HUES48 (cell line): ENCODE measurements around the gene BDKRB2.

Experiments
- H3K27ac ChIP-seq: one replicate; pipeline ENCODE4 v1.7.0; 2013; ENCODE audit warnings: low read depth, low read length, inconsistent platforms
- H3K27me3 ChIP-seq: 2 replicates; pipeline ENCODE4 v1.6.1; 2013; ENCODE audit warnings: mild to moderate bottlenecking, low read length; ENCODE audit not compliant: control insufficient read depth, insufficient read depth
- H3K36me3 ChIP-seq: 2 replicates; pipeline ENCODE4 v1.6.1; 2013; ENCODE audit warnings: low read length; ENCODE audit not compliant: control insufficient read depth, insufficient read depth
- H3K4me1 ChIP-seq: 2 replicates; pipeline ENCODE4 v1.6.1; 2013; ENCODE audit warnings: mild to moderate bottlenecking, low read length; ENCODE audit not compliant: control insufficient read depth, insufficient read depth
- H3K4me3 ChIP-seq: 2 replicates; pipeline ENCODE4 v1.5.1; 2013; ENCODE audit warnings: mild to moderate bottlenecking, low read depth, low read length
- H3K9ac ChIP-seq: 2 replicates; pipeline ENCODE4 v1.6.1; 2013; ENCODE audit warnings: mild to moderate bottlenecking, low read depth, low read length, moderate library complexity
- H3K9me3 ChIP-seq: 2 replicates; pipeline ENCODE4 v1.6.1; 2013; ENCODE audit warnings: low read length; ENCODE audit not compliant: control insufficient read depth, insufficient read depth

BDKRB2 gene

GRCh38 chr14:96256407-96256806 is 51.8 kb downstream of the BDKRB2 start:
- Histone ChIP-seq H3K4me1 (no peaks in the 10 kb centered on the region), H3K27me3 (no peaks in the 10 kb centered on the region), H3K36me3 (no peaks in the 10 kb centered on the region), H3K9ac (no peak overlapping the region), H3K4me3 (no peak overlapping the region), H3K9me3 (no peaks in the 10 kb centered on the region), H3K27ac (no peak overlapping the region)

- no peaks in the 10 kb centered on the region for H3K36me3 ChIP-seq
- H3K27ac ChIP-seq, result no peak overlapping the region
- H3K27me3 ChIP-seq, result no peaks in the 10 kb centered on the region
- no peak overlapping the region for H3K9ac ChIP-seq
- no peaks in the 10 kb centered on the region for H3K4me1 ChIP-seq
- no peak overlapping the region for H3K4me3 ChIP-seq
- no peaks in the 10 kb centered on the region for H3K9me3 ChIP-seq
These were observed 52.4 kb downstream of the BDKRB2 start for GRCh38 chr14:96257056-96257455.

- Histone ChIP-seq H3K36me3 (no peaks in the 10 kb centered on the region), H3K27me3 (no peaks in the 10 kb centered on the region), H3K9ac (no peak overlapping the region), H3K4me1 (no peaks in the 10 kb centered on the region), H3K9me3 (no peaks in the 10 kb centered on the region), H3K27ac (no peak overlapping the region), H3K4me3 (no peak overlapping the region)
These were observed 53.3 kb downstream of the BDKRB2 start for GRCh38 chr14:96257900-96258299.

GRCh38 chr14:96260341-96260821 is 55.7 kb downstream of the BDKRB2 start:
- Histone ChIP-seq H3K36me3 (no peaks in the 10 kb centered on the region), H3K9me3 (no peaks in the 10 kb centered on the region), H3K27ac (no peak overlapping the region), H3K4me3 (no peak overlapping the region), H3K9ac (no peak overlapping the region), H3K27me3 (no peaks in the 10 kb centered on the region), H3K4me1 (no peaks in the 10 kb centered on the region)

GRCh38 chr14:96261053-96261452 is 56.4 kb downstream of the BDKRB2 start:
- H3K27ac ChIP-seq, result no peak overlapping the region
- no peaks in the 10 kb centered on the region for H3K27me3 ChIP-seq
- H3K4me1 ChIP-seq, result no peaks in the 10 kb centered on the region
- no peak overlapping the region for H3K4me3 ChIP-seq
- no peak overlapping the region for H3K9ac ChIP-seq
- no peaks in the 10 kb centered on the region for H3K36me3 ChIP-seq
- H3K9me3 ChIP-seq, result no peaks in the 10 kb centered on the region

GRCh38 chr14:96261772-96262655 is 57.4 kb downstream of the BDKRB2 start:
- H3K9ac ChIP-seq, result no peak overlapping the region
- no peaks in the 10 kb centered on the region for H3K27me3 ChIP-seq
- no peak overlapping the region for H3K4me3 ChIP-seq
- no peaks in the 10 kb centered on the region for H3K9me3 ChIP-seq
- no peaks in the 10 kb centered on the region for H3K4me1 ChIP-seq
- no peaks in the 10 kb centered on the region for H3K36me3 ChIP-seq
- H3K27ac ChIP-seq, result no peak overlapping the region

- Histone ChIP-seq H3K36me3 (no peaks in the 10 kb centered on the region), H3K4me3 (no peak overlapping the region), H3K27ac (no peak overlapping the region), H3K9ac (no peak overlapping the region), H3K9me3 (no peaks in the 10 kb centered on the region), H3K4me1 (no peaks in the 10 kb centered on the region), H3K27me3 (no peaks in the 10 kb centered on the region)
These were observed 58.9 kb downstream of the BDKRB2 start for GRCh38 chr14:96263347-96264199.

- Histone ChIP-seq H3K4me1 (no peaks in the 10 kb centered on the region), H3K27ac (no peak overlapping the region), H3K9me3 (no peaks in the 10 kb centered on the region)
These were observed 59.5 kb downstream of the BDKRB2 start for GRCh38 chr14:96264200-96264553.

DNA sequence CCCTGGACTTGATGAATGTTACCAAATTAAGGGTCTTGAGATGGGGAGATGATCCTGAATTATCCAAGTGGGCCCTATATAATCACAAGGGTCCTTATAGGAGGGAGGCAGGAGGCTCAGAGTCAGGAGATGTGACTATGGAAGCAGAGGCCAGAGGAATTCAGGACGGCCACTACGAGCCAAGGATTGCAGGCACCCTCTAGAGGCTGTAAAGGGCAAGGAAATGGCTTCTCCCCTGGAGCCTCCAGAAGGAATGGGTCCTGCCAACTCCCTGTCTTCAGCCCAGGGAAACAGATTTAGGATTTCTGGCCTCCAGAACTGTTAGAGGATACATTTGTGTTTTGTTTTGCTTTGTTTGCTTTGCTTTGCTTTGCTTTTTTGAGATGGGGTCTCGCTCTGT is 60.2 kb downstream of the BDKRB2 start:
- H3K9me3 ChIP-seq, result no peaks in the 10 kb centered on the region
- H3K27me3 ChIP-seq, result no peaks in the 10 kb centered on the region
- no peak overlapping the region for H3K9ac ChIP-seq
- H3K27ac ChIP-seq, result no peak overlapping the region
- no peaks in the 10 kb centered on the region for H3K4me1 ChIP-seq
- H3K36me3 ChIP-seq, result no peaks in the 10 kb centered on the region
- H3K4me3 ChIP-seq, result no peak overlapping the region

More at GRCh38 chr14:96264200-96264553, 59.5 kb downstream of the BDKRB2 start:
- no peak overlapping the region for H3K4me3 ChIP-seq
- H3K27me3 ChIP-seq, result no peaks in the 10 kb centered on the region
- no peaks in the 10 kb centered on the region for H3K36me3 ChIP-seq
- no peak overlapping the region for H3K9ac ChIP-seq

GRCh38 chr14:96265383-96266095 is 60.9 kb downstream of the BDKRB2 start:
- Histone ChIP-seq H3K9ac (no peak overlapping the region), H3K27me3 (no peaks in the 10 kb centered on the region), H3K36me3 (no peaks in the 10 kb centered on the region), H3K9me3 (no peaks in the 10 kb centered on the region), H3K4me1 (no peaks in the 10 kb centered on the region), H3K27ac (no peak overlapping the region), H3K4me3 (no peak overlapping the region)
